Fibroblast of mammary gland (primary cell): ENCODE measurements around the gene HOXA7.
A peak's percentile ranks its signal among the peaks of the same experiment; 100 is the strongest.

ENCODE experiments used
- DNase-seq: peaks from one replicate; pipeline ENCODE4 v3.0.0-alpha.2; 2010; ENCODE audit warnings: low read depth
- H3K4me3 ChIP-seq: 2 replicates; pipeline ENCODE4 v1.5.1; 2011; ENCODE audit warnings: low read depth, mild to moderate bottlenecking, low read length, moderate library complexity; ENCODE audit not compliant: control insufficient read depth
- TF ChIP-seq, protein P1 (sequence below): conservative IDR thresholded peaks from 2 replicates; pipeline ENCODE4 v1.5.1; 2011; ENCODE audit warnings: low read depth, low read length, inconsistent platforms; ENCODE audit not compliant: control insufficient read depth, insufficient read depth

HOXA7 gene

GRCh38 chr7:27151931-27152815 lies 4.3 kb downstream of the HOXA7 start, which contains the start of gene HOXA3:
Gene HOXA3, minus strand, starts transcription at chr7:27152583. Its CDS starts 41,943 bp downstream, at chr7:27110640.
- peak within 1 kb of the TSS; percentile 72 for H3K4me3 ChIP-seq
- TF ChIP-seq, protein P1, sequence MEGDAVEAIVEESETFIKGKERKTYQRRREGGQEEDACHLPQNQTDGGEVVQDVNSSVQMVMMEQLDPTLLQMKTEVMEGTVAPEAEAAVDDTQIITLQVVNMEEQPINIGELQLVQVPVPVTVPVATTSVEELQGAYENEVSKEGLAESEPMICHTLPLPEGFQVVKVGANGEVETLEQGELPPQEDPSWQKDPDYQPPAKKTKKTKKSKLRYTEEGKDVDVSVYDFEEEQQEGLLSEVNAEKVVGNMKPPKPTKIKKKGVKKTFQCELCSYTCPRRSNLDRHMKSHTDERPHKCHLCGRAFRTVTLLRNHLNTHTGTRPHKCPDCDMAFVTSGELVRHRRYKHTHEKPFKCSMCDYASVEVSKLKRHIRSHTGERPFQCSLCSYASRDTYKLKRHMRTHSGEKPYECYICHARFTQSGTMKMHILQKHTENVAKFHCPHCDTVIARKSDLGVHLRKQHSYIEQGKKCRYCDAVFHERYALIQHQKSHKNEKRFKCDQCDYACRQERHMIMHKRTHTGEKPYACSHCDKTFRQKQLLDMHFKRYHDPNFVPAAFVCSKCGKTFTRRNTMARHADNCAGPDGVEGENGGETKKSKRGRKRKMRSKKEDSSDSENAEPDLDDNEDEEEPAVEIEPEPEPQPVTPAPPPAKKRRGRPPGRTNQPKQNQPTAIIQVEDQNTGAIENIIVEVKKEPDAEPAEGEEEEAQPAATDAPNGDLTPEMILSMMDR = no peak
- peak; percentile 85 for DNase-seq

DNA sequence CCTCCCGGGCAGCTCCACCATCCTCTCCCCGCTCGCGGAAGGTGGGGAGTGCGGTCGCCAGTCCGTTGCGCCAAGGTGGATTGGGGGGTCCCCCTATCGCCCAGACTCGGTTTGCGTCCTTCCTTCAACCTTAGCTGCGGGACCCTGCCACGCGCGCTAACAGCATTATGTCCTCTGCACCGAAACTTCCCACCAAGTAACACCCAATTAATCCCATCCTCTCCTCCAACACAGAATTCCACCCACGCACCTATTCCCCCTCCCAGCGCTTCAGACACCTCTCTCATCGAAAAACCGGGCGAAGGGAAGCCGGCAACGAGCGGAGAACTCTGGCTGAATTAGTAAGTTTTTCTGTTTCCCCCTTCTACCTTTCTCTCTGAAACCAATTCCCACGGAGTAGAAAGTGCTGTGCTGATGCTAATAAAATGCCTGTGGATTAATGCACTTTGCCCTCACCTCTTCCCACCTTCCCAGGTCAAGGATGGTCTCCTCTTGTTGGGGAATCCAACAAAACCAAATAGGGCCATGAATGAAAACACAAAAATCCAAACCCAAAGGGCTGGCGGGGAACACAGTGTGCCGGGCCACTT lies 5.0 kb downstream of the HOXA7 start:
- H3K4me3 ChIP-seq = peak overlapping the region; percentile 72
- TF ChIP-seq, protein P1 = no peak
- DNase-seq = peak; percentile 22

DNA sequence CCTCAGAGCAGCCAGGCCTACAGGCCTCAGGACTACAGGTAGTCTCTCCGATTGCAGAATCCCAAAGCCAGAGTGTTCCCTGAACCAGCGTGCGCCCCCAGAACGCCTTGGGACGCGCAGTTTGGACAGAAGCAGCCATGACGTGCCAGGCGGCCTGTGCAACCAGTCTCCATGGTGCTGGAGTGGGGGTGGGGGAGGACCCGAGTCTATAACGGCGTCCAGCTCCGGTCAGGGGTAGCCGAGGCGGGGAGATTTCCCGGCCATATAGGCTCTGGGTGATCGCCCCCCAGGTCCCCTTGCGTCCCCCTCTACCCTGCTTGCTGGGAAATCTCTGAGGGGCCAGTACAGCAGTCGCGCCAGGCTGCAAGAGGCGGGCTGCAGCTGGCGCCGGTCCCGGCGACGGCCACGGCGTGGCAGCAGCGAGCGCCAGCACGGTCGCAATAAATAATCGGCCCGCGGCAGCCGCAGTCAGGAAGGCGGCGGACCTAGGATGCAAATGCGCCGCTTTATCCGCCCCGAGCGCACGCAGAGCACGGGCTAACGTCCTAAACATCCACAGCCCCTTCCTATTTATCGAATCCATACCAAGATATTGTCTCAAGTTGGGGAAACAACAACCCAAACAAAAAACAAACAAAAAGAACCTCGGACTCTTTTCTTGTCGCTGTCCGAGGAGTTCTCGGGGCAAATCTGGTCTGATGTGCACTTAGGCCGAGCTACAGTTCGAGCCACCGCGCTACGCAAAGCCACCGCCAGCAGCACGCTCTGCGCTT lies 5.7 kb downstream of the HOXA7 start:
- H3K4me3 ChIP-seq = peak overlapping the region; percentile 72
- peak; percentile 81 for DNase-seq
- TF ChIP-seq, protein P1 = no peak

DNA sequence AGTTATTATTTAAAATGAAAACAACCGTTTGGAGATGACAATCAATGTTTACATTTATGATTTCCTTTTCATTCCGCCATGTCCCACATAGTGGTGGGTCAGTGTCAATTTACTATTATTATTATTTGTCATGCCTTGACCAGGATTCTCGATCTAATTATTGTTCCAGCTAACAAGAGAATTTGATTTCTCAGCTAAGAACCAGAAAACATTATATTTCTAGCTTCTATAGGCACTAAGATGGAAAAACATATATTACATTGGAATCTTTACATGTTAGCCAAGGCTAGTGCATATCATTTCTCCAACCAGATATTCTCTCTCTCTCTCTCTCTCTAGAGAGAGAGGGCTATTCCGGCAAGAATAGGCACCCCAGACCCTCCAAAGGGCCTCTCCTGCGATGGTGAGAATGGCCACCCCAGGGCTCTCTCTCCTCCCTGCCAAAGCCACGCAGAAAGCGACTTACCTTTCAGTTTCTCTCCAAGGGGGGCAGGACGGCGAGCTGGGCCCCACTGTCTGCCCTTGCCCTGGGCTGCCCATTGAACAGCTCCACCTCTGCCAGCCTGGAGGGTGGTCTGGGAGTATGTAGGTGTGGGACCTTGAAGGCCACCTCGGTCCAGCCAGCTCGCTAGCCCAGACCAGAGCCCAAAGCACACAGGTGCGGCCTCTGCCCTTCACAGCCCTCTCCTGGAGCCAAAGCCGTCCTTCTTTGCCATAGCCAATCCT lies 6.5 kb downstream of the HOXA7 start:
- no peak for DNase-seq
- TF ChIP-seq, protein P1 = no peak
- H3K4me3 ChIP-seq = peak overlapping the region; percentile 72

- TF ChIP-seq, protein P1 = no peak
- H3K4me3 ChIP-seq = peak overlapping the region; percentile 72
- peak; percentile 80 for DNase-seq
Observed at GRCh38 chr7:27148756-27149641, 7.5 kb downstream of the HOXA7 start.
